ENCODE data around the gene TFAP2A.

The TFAP2A gene

DNA sequence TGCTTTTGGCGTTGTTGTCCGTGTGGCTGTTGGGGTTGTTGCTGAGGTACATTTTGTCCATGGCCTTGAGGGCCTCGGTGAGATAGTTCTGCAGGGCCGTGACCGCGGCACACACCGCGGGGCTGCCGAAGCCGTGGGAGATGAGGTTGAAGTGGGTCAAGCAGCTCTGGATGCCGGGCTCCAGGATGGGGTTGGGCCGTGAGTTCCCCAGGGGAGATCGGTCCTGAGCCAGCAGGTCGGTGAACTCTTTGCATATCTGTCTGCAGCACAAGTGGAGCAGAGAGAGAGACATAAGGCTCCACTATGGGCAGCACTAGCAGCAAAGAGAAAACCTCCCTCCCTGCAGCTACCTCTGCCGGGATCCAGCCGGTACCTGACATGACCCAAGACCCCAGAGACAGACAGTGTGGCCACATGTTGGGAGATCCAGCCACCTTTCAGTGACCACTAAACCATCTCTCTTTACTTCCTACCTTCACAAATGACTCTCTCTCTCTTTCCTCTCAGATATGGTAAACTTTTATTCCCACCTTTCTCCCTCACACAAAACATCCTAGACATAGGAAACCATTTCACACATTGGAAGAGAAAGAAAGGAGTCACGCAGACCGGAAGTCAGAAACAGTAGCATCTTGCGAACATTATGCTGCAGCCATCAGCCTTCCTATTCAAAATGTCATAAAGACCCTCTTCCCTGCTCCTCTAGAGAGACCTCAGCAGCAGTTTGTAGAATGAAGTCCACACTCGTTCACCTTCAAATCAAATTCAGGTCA is 16.2 kb downstream of the TFAP2A start:
- DNase-seq: no peak

DNA sequence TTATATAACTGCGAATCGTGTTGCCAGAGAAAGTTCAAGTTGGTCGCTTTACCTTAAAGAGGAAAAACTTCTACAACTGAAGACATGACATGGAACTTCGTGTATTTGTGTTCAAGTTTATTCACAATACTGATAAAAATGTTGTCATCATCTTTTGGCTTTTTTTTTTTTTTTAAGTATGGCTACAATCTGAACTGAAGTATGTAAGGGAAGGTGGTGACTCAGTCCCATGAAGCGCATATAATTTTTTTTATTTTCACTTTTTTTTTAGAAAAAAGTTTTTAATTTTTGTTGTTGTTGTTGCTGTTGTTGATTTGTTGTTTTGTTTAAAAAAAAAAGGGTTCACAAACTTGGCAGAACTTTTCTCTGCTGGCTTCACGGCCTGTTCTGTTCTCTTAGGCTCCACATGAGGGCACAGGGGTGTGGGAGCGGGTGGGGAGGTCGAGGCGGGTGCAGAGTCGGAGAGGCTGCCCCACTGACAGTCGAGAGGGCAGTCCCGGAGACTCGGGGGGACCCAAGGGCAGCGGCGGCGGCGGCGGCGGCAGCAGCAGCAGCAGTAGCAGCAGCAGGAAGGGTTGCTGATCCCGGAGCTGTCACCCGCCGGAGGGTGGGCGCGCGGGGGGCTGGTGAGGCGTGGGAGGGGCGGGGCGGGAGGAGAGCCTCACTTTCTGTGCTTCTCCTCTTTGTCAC is 17.0 kb downstream of the TFAP2A start:
- DNase-seq: no peak

DNA sequence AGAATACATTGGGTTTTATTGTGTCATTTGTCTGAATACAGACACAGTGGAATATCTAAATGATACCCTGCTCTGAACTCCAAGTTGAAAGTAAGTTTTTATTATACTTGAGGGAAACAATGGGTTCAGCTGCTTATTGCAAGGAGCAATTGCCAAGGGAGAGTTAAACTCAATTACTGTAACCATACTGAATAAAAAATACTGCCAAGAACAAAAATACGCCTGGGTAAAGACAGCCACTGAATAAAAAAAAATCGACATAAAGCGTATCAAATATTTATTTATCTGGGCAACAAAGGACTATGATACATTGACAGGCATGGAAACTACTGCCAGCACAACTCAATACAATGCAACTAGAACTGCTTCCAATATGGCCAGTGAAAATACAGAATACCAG is 18.1 kb downstream of the TFAP2A start:
- DNase-seq: no peak

DNA sequence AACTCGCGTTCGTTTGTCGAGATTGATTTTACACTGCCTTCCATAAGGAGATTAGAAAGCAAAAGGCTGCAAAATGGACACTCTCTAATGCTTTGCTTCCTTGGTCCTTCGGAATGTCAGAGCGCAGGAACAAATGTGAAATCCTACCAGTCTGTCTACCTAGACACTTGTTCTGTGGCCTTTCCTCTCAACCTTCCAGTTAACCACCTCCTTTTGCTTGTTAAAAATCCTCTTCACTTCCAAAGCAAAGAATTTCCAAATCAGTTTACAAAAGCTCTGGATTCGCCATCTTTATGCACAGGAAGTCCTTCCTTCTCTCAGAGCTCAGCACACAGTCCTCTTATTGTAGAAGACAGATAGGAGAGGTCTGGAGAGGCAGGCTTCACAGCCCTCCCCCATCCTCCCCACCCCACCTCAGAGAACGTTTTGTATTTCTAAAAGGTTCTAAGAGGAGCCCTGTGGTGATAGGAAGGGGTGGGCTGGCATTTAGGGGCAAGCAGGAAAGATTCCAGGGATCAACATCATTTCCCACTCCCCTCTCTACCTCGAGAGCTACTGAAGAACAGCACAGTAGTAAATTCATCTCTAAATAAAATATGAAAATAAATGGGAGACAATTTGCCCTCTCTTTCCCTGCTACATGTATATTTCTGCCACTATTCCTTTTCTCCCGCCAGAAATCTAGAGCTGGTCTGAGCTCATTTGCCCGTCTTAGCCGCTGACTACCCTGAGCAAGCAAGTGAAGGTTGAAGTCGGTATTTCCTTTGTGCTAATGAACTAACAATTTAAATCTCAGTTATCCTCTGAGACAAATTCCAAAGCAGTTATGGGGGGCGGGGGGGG is 18.9 kb downstream of the TFAP2A start:
- no peak for DNase-seq

DNA sequence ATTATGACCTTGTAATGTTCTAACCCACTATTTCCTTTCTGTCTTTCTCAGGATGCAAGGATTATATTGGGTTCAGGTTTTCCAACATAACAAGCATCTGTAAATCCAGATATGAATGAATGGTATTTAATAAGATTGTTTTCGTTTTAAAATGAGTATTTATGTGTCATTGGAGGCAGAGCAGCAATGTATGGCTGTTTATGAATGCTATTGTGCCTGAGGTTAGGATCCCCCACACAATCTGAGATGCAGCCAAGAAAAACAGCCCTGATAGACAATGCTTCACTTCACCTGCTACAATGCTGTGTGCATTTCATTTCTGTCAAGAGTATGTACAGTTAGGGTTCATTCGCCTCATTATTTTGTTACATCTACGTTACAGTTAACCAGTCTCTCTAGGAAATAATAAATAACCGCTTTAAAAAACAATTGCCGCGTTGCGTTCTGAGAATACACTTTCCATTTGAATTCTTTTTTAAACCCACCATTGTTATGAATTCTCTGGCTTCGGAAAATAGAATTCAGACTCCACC is 19.6 kb downstream of the TFAP2A start:
- no peak for DNase-seq

DNA sequence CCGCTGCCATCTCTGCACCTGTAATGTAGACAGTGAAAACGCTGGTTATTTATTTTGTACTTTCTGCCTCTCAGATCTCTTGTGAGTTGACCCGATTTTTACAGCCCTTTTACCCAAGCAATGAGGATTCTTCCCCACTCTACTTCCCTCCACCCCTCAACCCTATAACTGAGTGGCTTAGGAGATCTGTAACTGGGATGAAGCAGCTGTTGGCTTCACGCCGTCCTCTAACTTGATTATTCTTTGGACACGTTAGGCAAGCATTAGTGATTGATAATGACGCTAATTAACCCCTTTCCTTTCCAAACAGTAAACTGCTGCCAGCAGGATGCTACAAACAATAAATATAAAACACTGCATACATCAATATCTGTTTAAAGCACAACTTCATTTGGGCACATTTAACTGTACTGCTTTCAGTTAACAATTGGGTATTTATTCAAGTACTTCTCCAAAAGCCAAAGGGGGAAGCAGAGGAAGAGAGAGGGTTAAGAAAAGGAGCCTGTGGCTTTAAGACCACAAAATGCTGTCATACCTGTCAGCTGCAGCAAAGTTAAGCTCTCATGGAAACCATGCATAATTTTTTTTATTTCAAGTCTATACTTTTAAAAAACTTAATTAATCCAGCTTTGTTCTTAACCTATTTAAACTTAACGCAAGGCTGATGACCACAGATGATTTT is 21.2 kb downstream of the TFAP2A start:
- no peak for DNase-seq

DNA sequence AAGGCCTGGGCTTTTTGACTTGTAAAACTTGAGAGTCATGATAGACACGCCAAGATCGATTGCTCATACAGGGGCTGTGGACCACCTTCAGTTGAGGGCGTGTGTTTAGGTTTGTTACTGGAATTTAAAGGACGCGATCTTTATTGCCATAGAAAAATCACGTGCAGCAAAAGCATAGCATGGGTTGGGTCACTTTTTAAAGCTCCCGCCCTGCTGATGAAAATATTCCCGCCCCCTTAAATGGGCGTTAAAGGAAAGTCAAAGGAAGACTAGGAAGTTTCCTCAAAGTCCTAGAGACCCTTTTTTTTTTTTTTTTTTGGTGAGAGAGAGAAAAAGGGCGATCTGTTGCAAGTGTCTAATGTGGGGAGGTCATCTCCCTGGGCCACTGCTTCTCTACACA is 23.1 kb downstream of the TFAP2A start:
- no peak for DNase-seq

DNA sequence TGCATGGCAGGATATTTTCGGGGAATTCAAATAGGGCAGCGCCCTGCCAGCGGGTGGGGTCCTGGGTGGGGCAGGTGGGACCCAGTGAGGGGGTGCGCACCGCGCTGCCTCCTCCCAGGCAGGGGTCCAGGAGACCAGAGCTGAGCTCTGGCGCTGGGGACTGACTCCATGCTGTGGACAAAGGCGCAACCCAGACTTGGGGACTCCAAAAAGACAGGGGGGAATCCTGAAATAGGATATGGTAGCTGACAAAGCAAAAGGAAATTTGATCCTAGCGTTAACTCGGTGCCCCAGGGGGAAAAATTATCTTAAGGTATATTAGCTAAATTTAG is 23.6 kb downstream of the TFAP2A start:
- no peak for DNase-seq

DNA sequence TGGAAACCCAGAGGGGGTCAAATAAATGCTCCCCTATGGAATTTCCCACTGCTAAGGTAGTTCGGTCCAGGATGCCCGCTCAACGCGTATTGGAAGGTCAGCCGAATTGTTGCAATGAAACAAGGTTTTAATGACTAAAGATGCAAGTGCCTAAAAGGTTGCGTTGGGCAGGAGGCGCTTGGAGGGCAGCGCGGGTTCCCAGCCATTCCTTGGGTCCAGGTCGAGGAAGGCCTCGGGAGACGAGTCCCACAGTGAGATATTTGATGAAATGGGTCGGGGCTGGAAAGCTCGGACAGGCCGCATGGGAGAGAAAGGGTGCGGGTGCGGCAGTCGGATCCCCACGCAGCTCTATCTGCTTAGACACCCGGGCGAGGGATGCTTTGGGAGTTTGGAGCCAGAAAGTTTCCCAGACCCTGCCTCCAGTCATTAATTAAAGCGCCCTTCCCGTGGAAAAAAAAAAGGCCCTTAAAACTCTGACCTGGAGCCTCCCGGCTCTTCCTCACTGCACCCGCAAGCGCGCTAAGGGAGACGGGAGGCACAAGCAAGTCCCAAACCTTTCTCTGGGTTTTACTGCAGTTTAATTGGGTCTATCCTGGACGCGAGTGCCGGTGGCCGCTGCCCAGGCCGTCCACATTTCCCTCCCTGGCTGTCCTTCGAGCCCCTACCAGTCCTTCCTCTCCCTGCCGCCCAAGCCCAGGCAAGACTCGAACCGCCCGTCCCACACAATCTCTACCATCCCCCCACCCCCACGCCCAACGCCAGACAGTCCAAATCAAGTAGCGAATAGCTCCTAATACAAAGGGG is 24.2 kb downstream of the TFAP2A start:
- DNase-seq: no peak

DNA sequence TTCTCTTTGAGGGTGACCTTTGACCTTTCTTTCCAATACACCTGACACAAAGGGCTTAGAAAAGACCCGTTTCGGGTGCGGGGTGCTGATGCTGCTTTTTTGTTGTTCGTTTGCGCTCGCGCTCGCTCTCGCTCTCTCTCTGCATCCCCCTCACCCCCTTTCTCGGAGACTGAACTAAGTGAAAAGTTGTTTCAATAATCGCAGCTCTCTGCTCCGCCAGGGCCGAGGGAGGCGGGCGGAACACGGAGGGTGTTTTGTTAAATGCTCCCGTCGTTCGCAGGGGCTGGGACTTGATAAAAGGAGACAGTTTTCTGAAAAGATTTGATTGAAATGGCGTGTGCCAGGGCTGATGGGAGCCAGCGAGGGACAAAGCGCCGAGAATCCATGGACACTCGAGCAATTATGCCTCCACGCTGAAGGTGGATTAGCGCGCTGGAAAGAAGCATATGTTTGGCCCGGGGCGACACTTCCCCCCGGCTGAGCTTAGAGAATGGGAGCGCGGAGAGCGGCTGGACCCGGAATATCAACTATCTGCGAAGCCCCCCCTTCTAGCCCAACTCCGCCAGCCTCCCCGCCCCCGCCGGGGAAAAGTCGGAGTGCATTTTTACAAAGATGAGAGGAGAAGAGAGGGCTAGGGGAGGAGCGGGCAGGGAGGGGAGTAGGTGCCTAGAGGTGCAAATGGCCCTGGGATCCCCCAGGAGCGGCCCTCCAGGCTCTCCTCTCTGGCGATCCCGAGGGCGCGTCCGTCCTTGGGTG is 25.0 kb downstream of the TFAP2A start:
- no peak for DNase-seq

DNA sequence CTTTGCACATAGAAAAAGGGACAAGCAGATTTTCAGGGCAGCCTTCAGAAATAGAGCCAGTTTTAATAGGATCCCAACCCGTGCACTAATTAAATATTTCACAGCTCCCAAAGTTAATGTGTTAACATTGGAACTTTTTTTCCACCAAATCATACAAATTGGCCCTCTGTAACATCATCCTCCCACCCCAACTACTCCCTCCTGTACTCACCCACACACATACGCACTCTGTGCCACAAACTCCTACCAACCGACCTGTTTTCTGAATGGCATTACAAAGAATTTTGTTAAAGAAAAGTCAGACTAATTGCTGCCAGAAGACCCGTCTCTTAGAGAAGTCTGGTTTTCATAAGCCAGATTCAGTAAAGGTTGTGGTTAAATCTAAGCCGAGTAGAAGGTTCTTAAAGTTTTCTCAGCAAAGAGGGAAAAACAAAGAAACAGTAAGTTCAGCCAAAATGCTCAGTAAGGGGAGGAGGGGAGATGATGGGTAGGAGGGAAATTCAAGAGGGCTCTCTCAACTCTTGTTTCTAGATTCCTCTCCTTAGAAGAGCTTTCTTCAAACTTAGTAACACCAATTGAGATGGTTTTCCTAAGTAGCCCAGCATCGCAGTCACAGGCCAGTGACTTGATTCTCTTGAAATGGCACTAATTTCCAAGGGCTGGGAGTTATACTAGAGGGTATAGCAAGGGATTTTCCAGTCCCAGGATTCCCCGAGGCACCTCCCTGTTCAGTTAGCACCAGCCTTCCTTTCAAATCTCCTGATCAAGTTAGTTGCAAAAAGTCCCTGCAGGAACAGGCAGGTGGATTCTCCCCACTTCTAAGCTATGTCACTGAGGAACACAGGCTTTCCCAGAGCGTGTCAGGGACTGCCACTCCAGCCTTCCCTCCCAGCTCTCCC is 27.9 kb downstream of the TFAP2A start:
- no peak for DNase-seq

DNA sequence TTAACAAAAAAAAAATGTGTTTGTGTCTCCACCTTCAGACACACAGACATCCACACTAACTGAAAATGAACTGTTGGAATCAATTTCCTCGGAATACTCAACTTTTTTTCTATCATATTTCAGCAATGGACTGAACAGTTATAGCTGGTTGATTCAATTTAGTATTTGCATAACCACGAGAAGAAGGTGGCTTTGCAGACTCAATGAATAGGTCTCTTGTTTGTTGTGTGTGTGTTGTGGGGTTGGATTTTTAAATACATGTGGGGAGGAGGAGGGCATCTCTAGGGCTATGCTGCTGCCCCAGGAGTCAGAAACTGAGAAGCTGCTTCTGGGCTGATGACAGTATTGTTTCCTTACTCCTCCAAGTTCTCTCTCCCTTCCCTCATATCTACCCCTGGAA is 28.7 kb downstream of the TFAP2A start:
- no peak for DNase-seq

DNA sequence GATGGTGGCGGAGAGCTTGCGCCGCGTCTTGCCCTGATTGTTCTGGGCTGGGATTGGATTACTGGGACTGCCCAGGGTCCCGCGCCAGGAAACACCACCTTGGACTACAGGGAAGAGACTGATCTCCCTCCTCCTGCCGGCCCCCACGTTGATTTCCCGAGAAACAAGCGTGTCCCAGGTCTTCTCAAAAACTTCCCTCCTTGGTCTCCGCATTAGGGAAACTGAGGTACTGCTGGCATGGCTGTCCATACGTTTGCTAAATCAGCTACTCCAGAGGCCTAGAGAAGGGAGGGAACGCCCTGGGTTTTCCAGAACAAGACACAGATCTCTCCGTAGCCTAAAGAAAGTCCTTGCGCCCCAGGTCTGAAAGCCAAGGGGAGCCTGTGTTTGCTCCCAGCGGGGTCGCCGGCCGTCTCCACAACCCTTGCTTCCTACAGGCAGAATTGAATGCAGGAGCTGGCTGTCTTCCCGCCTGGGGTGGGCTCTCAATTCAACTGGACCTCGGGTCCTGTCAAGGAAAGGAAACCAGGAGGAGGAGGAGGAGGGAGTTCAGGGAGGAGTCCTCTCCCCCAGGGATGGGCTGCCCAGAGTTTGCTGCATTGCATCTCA is 29.2 kb downstream of the TFAP2A start:
- DNase-seq: no peak

DNA sequence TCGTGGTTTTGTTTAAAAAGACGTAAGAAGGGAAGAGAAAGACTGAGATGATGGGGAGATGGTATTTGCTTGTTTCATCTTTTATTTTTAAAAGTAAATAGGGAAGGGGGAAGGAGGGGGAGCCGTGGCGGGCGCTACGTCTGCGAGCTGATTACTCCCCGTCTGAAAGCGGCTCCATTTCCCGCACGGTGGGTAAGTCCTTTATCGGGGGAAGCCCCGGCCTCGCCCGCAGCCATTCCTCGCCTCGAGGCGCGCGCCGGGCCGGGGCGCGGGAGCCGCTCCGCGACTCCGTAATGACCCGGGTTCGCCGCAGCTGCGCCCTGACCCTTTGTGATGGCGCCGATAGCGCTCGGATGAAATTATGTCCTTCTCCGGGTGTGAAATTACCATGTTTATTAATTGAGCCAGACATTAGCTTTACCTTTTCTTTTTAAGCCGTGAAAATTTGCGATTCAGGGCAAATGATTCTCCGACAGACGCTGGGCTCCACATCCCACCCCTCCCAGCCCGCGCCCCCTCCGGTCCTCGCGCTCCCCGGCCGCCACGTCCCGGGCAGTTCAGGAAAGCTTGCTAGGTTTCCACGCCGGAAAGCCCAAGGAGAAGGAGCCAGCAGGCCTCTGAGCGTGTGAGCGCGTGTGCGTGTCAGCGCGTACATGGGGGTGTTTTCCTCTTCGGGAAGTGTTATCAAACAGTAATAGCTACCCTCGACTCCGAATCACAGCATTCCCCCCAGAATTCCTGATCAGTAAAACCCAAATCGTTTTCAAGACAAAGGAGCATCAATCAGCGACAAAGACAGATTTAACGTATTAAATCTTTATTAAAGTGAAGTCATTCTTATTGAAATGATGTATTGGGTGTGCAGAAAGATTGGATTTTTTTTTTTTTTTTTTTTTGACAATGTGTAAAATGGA is 30.0 kb downstream of the TFAP2A start:
- DNase-seq: no peak

DNA sequence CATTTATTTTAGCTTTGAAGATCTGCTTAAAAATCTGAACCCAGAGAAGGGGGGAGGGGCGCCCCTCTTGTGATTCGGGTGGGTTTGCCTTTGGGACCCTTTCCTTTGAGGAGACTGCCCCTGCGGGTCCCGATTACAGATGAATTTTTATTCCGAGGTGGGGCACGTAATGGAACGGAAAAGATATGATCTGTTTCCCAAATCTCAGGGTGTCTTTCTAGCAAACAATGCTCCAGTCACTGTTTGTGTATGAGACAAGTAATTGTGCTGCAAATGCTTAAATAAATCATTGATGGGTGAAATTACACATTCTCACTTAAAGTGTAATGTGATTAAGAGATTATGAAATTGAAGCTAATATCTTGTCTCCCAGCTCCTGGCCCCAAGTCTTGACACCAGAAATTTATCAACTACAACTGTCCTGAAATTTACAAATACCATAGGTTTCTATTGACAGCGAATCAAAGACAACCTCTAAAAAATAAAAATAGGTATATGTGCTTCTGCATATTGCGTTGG is 30.7 kb downstream of the TFAP2A start:
- DNase-seq: no peak

DNA sequence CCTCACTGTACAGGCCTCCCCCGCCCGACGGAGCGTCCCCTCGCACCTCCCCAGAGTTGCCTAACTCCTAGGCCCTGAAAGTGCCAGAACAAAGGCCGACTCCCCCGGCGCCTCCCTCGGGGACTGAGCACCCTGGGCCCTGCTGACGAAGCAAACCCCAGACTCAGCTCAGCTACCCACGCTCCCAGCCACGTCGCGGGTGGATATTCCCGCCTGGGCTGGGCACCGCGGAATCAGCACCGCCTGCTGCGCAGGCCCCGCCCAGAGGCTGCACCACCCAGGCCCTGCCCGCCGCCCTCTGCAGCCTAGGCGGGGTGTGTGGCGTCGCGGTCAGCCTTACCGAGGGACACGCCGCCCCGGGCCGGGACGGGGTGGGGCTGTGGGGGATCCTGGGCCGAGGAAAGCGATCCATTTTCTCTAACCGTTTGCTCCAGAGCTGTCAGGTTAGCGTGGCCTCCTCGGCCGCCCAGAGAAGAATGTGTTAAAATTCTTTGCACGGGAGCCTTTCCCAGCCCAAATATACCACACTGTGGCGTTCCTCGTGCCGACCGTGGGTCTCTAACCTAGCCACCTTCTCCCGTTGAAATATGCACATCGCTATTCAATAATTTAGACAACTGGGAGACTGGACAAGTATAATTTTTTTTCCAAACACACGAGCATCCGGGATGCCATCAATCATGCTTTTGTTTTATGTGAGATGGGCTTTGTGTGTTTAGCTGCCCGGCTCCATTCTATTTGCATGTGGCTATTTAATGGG is 31.4 kb downstream of the TFAP2A start:
- no peak for DNase-seq

DNA sequence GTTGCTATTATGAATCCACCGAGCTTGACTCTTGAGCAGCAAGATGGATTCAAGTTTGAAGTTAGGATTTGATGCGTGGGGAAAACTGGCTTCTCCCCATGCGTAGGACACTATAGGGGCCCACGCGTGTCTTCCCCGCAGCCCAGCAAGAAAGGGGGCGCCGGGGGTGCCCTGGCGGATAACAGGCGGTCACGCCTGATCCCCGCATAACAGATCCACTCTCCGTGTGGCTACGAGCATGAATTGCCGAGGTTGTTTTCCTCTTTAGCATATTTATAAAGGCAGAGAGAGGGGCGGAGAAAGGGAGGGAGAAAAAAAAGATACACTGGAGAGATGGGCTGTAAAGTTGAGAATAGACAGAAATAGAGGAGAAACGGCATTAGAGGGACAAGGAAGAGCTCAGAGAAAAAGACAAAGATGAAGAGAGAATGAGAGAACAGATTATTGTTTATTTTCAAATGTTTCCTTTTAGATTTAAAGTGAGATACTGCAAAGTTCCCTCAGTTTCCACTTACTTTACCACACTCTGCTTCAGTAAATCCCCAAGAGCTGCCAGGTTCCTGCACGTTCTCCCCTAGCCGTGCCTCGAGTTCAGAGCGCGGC is 32.0 kb downstream of the TFAP2A start:
- no peak for DNase-seq

Measured in SIG-M5 (cell line).